ENCODE results near the gene MFNG.

Gene MFNG

DNA sequence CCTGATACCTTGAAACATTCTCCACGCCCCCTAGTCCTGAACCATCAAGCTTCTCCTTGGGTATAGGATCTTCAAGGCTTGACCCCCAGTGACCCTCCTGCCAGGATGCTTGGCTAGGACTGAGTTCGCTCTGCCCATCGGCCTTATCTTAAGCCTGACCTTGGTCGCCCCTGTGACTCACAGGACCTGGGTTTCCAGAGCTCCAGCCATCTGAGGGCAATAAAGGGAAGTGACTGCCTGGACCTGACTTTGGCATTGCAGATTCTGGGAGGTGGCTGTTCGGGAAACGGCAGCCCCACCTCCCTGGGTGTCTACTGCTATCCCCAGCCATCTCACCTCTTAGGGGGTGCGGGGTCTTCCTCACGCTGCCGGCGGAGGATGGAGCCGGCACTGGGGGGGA is 17.7 kb upstream of the MFNG start:
- peak overlapping the region; percentile 94 for H3K27ac ChIP-seq
- TF ChIP-seq CTCF (IDR thresholded peaks at IDR 0.05) (no peak), ZFX (IDR thresholded peaks at IDR 0.05; ENCODE audit: borderline replicate concordance) (no peak)

DNA sequence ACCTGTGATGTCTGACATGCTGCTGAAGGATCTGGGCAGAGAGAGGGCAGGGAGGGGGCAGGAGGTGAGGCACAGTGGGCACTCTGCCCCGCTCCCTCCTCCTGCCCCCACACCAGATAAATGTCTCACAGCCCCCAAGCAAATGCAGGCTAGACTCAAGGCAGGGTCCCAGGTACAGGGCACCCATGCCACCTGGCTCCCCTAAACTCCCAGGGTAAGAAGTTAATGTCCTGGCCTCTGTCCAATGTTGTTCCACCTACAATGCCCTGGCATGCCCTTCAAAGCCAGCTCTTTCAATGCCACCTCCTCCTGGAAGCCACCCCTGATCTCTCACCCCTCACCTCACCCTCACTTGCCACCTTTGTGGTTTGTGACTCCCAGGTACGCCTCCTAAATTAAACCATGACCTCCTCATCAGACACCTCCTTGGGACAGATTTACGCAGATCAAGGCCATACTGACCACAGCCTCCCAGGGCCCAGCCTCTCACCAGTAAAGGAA is 17.0 kb upstream of the MFNG start:
- TF ChIP-seq ZFX (IDR thresholded peaks at IDR 0.05; ENCODE audit: borderline replicate concordance) (no peak), CTCF (IDR thresholded peaks at IDR 0.05) (no peak)
- peak overlapping the region; percentile 94 for H3K27ac ChIP-seq

- TF ChIP-seq ZFX (IDR thresholded peaks at IDR 0.05; ENCODE audit: borderline replicate concordance): no peak
- TF ChIP-seq CTCF (IDR thresholded peaks at IDR 0.05): no peak
- H3K27ac ChIP-seq: peak overlapping the region; percentile 94
Observed at GRCh38 chr22:37502342-37503182, 16.4 kb upstream of the MFNG start.

DNA sequence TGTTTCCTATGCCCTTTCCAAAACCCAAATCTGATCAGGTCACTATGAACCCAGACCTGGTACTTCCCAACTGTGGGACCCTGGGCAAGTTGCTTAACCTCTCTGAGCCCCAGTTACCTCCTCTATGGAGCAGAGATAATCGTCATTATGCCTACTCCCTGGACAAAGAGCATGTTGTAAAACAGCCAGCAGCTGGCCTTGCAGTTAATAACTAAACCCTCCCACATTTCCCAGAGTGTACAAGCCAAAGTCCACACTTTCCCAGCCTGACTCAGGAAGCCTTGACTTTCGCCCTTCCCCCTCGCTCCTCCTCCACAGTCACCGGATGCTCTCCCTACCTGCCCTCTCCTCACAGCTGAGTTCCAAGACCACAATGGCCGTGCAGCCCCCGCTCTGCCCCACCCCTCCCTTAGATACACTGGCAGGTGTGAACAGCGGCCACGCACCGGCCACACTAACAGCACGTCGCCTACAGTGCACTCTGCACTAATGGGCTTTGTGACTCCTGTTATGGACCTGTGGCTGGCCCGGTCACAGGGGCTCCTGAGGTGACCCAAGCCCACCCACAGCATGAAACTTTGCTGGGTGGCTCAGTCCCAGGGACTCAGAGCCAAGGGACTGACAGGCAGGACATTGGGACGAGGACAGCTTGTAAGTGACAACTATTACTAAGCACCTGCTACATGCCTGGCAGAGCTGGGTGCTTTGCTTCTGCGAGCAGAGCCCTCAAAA is 15.6 kb upstream of the MFNG start:
- peak overlapping the region; percentile 94 for H3K27ac ChIP-seq
- TF ChIP-seq CTCF (IDR thresholded peaks at IDR 0.05): no peak

- no peak for TF ChIP-seq ZFX (IDR thresholded peaks at IDR 0.05; ENCODE audit: borderline replicate concordance)
- TF ChIP-seq CTCF (IDR thresholded peaks at IDR 0.05): no peak
- H3K27ac ChIP-seq: peak overlapping the region; percentile 94
Observed at GRCh38 chr22:37500745-37501609, 14.8 kb upstream of the MFNG start.

- TF ChIP-seq CTCF (IDR thresholded peaks at IDR 0.05) (no peak), ZFX (IDR thresholded peaks at IDR 0.05; ENCODE audit: borderline replicate concordance) (no peak)
- H3K27ac ChIP-seq: peak overlapping the region; percentile 94; the same call in 1 of the 2 replicates
Observed at GRCh38 chr22:37499789-37500540, 13.8 kb upstream of the MFNG start.

All from 22Rv1 (cell line).